ENCODE measurements around the gene SLC24A3. TPM values are rescaled to one million over a fixed set of nuclear protein-coding genes. Genes with fewer than 3 reads are reported as not detected.

SLC24A3 gene
- polyA plus RNA-seq, 1 donor: 22.8 TPM

DNA sequence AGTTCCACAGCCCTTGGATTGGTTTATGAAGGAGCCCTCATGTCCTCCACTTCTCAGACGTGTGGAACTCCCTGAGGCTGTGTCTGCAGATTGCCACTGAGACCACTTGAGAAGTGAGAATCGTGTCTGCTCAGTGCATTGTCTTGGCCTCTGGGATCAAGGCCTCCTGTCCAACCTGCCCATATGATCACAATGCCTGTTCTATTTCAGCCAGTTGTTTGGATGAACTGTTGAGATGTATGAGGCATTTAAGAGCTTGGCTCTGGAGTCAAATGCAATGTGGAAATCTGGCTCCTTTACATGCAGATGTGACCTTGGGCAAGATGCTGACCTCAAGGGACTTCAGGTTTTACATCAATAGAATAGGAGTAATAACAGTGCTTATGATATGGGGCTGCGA, 125.9 kb downstream of the SLC24A3 start:
- no peak for DNase-seq (ENCODE audit: low read depth)

DNA sequence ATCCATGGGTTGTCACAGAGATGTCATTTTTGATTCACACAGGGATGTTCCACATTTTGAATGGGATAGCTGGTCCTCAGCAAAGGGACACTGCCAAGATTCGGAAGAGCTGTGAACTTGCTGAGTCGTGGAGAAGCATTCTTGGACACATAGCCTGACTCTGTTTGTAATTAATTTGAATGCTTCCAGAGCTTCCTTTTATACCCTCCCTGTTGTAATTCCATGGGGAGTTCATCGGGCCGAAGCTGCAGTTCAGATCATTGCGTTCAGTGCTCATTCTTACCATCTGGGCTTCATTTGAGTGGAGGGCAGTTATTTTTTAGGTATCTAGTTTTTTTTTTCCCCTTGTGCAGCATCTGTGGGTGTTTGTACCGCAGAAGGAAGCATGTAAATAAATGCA, 126.5 kb downstream of the SLC24A3 start:
- DNase-seq (ENCODE audit: low read depth): no peak

DNA sequence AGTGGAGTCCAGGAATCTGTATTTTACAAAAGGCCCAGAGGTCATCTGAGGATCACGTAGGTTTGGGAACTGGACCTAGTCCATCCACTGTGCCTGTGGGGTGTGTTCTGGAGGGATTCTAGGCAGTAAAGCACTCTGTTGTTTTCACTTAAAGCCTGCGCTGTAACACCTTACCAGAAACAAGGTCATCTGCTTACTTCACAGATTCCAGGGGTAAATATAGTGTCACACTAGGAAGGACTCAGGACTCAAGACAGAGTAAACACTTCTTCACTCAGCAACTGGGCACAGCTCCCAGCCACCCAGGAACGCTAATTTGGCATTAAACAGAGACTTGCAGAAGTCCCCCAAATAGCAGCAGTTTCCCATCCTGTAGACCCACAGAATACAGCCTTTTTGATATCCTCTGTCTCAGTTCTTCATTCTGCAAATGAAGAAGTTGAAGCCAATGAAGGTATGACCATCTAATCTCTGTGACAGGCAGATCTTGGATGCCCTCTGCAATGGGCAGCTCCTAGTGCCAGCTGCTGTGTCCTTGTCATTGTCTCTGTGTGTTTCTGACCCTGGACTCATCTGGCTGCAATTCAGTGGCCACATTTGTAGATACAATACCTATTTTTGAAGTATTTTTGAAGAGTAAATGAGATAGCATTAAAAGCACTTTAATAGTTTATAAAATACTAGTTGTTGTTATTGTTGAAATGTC, 129.1 kb downstream of the SLC24A3 start:
- DNase-seq (ENCODE audit: low read depth): no peak

DNA sequence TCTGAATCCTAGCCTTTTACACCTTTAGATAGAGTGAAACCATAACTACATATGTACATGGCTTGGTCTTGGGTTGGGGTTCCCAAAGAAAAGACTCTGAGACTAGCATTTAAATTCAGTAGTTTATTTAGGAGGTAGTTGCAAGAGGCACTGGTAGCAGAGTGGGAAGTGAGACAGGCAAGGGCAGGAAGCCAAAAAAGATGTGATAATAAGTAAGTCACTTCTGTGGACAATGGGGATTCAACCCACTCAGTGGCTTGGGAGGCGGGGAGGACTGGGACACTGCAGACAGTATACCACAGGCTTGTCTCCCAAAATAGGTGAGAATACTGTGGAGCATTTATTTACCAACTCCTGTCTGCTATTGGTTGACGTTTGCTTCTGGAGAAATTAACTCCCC, 131.9 kb downstream of the SLC24A3 start:
- no peak for DNase-seq (ENCODE audit: low read depth)

DNA sequence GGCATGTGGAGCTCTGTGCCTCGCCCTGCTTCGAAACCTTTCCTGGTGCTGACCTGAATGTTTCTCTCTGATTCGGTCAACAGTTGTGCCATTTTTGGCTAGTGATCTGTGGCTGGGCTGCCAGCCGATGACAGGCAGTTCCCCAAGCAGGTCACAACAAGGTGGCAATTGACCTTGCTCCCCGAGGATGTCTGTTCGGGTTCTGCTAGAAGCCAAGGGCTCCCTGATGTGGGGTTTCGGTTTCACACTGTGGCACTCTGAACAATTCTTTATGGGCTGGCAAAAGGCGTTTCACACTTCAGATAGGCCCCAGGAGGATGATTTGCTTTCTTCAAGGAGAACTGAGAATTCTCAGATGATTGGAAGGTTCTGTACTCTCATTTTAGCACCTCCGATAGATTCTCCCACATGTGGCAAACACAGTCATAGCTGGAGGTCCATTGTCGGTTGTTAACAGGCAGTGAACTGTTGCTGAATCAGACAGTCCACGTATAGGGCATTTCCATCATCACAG, 135.6 kb downstream of the SLC24A3 start:
- no peak for DNase-seq (ENCODE audit: low read depth)

DNA sequence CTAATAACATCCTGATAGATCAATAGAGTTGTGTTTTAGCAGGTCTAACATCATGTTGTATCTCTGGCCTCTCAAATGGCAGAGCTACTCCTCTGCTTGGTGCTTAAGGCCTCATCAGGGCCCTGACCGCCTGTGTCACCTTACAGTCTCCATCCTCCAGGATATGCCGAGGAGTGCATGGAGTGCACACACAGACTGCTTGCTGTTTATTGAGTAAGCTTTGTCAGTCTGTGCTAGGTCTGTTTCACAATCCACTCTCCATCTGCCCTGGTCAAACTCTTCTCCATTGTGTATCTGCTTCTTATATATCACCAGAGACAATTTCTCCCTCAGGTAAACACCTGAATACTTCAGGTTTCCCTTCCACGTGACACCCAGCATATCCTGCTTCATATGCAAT, 136.1 kb downstream of the SLC24A3 start:
- no peak for DNase-seq (ENCODE audit: low read depth)

DNA sequence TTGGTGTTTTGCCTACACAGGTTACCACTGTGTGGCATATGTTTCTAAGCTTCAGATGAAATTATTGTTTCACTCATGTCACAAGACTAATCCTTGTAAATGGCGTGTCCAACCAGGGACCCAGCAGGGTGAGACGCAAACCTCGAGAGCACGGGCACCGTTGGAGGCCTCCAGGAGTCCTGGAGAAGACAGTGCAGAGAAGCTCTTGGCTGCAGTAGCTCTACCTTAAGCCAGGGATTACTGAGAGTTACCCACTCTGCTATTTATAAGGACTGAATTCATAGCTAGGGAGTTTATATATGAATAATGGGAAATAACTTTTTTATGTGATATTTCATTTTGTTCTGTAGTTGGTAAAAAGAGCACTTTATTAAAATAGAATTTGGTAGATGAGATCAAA, 137.4 kb downstream of the SLC24A3 start:
- no peak for DNase-seq (ENCODE audit: low read depth)

DNA sequence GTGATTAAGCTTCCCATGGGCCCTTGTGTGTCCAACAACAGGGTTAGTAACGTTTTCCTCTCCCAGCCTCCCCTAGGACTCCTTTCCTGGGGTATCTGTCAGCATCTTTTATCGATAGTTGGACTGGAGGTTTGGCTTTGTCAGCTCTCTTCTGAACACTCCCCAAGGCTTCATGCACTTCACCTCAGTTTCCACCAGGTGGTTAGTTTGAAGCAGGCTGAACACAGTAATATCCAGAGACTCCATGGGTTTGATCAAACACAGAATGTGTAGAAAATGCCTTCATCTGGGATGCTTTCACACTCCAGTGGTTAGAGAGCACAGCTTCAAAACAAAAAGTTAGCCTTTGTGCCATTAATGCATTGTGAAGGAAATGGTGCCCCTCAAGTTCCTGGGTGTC, 139.1 kb downstream of the SLC24A3 start:
- no peak for DNase-seq (ENCODE audit: low read depth)

DNA sequence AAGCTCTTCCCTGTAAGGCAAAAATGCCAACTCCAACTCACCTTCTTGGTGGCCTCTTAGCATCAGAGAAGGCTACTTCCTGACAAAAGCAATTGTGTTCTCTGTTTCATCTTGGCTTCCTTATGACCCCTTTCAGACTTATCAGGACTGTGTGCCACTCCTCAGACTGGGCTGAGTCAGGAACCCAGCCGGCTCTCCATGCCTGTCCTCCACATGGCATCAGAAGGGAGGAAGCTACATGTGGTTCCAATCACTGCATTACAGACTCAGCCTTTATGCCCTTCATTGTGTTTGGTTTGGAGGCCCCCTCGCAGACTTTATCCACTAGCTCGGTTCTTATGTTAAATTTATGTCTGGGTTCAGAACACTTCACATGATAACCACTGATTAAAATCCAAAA, 142.5 kb downstream of the SLC24A3 start:
- no peak for DNase-seq (ENCODE audit: low read depth)

DNA sequence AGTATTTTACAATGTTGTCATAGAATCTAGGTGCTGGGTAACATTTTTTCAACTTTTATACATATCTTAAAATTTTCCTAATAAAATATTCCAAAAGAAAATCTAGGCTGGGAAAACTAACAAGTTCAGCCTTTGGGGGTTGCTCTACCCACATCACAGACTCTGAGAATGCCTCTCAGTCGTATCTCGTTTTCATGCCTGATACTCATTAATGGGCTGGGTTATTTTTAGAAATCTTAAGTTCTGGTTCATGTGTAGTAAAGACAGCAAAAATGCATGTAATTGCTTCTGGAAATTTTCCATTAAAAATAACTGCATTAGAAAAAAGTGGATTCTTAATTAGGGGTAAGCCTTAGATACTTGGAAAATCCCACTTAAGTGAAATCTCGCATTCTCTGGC, 149.3 kb downstream of the SLC24A3 start:
- DNase-seq (ENCODE audit: low read depth): no peak

DNA sequence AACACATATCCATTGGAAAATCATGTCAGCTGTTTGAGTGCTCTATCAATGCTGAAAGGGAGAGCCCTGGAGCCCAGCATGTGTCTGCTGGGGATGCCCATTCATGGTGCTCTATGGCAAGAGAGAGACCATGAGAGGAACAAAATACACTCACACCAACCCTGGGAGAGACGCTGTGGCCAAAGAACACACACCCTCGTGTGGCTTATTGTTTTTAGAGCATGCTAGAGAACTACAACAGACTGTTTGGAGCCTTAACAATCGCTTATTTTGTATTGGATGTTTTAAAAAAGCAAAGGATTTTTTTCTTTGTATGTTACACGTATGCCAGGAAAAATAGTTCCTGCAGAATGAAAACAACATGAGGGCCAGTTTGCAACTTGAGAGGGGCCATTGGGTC, 151.0 kb downstream of the SLC24A3 start:
- no peak for DNase-seq (ENCODE audit: low read depth)

DNA sequence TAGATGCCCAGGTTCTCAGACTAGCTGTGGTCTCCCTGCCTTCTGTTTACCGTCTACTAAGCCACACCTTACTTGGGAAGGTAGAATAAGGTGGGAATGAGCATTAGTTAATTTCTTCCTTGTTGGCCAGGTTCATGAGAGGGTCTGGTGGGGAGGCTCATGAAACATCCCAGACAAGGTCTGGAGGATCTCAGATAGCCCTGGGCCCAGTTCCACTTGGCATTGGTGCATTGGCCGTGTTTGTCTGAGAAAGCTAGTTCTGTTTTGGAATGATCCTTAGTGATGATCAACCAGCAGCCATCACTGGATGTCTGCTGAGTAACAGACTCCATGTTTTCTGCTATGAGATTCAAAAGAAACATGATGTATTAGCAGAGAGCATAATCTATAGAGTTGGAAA, 155.1 kb downstream of the SLC24A3 start:
- DNase-seq (ENCODE audit: low read depth): no peak

DNA sequence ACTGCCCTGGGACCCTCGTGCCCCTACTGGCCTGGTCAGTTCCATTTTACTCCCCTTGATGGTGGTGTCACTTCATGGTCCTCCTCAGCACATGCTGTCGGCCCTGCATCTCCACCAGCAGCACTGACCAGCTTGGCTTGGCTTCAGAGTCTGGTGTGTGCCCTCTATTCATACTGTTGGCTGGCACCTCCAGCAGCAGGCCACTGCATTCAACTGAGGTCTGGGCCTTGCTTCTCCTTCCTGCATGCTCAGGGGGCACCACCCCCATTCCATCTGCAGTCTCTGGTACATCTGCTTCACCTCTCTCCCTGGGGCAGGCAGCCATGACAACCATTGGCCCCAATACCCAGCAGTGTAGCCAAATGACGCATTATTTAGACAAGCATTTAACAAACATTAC, 155.9 kb downstream of the SLC24A3 start:
- DNase-seq (ENCODE audit: low read depth): no peak

DNA sequence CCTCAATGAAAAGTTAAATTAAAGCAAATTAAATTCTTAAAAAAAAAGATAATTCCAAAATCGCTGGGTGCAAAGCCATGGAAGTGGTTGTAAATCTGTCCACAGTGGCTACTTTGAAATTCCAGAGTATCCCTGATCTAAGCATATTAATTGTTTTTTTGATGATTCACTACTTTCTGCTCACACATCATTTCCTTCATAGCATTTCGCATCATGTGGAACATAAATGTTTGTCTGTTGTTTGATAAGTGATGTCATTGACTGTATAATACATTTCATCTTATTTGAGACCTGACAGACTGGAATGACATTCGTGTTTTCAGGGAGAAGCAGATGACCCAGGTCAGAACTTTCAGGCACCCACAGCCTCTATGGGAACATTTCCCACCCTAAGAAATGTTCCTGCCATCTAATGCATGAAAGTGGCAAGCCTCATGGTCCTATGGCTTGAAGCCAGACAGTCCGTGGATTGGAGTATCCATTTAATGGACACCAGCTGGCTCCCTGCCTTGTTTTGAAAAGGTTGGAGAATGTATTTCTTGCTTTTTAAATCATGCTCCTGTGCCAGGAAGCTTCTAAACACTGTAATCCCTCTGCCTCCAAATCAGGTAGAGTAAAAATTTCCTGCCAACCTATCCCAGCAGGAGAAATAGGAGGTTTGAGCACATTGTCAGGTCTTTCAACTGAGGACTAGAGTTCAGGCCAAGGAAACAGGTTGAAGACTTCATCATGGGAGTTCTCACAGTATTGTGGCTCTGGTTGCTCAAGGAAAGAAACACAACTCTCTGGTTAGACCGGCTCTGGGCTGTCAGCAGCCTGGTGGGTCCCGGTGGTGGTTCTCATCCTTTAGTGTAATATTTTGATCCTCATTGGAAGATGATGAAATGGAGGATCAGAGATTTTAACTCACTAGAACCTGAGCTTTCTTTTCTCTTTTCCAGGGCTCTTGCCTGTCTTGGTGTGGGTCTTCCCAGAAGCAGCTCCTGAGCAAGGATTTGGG, 157.9 kb downstream of the SLC24A3 start:
- no peak for DNase-seq (ENCODE audit: low read depth)

DNA sequence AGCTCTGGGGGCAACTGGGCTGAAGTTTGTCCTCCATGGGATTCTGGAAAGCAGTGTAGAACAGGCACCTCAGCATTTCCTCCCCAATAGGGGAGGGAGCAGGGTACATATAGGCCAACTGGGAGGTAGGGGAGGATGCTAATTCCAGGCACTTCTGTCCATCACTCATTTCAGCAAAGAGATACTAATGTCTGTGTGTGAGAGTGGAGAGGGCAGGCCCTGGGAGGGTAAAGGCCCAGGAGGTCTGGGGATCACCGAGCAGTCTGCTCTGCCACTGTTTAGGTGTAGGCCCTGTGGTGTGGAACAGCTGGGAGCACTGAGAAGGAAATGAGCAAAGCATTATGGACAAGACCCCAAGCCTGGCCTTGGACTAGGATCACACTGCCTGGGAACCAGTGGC, 158.7 kb downstream of the SLC24A3 start:
- no peak for DNase-seq (ENCODE audit: low read depth)

DNA sequence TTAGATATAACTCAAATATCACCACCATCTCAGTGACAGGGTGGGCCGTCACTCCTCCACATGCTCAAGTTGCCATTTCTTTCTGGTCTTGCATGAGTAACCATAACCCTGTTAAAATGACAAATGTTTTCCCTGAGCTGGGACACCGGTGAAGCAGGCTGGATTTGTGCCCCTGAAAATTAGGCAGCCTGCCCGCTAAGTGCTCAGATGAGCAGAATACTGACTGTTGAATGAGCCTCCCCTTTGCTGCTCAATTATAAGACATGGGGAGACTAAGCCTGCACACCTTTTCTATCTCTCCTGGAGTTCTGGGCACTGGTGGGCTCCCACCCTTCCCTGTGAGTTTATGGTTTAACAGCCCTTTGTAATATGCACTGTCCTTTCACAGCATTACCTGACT, 161.8 kb downstream of the SLC24A3 start:
- DNase-seq (ENCODE audit: low read depth): no peak

DNA sequence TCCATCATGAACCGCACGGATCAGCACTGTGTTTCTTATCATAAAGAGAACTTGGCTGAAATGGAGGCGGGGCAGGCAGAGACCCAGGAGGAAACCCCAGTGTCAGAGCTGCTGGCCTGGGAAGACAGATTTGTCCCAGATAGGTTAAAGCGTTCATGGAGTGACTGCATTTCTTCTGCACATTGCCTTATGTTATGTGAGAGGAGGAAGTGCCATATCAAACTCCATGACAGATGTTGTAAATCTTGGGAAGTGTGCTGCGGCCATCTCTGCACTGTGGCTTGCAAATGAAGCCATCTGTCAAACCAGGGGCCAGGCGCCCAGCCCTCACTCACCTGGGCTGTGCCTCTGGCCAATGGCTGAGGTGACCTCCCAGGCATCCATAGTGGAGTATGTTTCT, 163.0 kb downstream of the SLC24A3 start:
- no peak for DNase-seq (ENCODE audit: low read depth)

DNA sequence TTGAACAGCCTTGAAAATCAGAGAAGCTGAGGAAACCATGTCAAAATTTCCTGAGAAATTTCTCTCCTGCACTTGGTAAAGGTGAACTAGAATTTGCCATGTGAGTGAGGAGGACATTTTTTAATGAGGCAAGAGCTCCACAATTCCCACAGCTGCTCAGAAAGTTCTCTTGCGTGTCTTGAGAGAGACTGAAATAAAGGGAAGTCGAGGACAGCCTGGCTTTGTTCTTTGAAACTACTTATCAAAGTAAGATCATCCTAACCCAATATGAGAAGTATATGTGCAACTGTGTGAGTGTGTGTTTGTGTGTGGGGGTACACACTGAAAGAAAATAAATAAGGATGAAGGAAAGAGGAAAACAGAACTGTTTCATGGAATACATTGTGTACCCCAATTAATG, 163.4 kb downstream of the SLC24A3 start:
- no peak for DNase-seq (ENCODE audit: low read depth)

DNA sequence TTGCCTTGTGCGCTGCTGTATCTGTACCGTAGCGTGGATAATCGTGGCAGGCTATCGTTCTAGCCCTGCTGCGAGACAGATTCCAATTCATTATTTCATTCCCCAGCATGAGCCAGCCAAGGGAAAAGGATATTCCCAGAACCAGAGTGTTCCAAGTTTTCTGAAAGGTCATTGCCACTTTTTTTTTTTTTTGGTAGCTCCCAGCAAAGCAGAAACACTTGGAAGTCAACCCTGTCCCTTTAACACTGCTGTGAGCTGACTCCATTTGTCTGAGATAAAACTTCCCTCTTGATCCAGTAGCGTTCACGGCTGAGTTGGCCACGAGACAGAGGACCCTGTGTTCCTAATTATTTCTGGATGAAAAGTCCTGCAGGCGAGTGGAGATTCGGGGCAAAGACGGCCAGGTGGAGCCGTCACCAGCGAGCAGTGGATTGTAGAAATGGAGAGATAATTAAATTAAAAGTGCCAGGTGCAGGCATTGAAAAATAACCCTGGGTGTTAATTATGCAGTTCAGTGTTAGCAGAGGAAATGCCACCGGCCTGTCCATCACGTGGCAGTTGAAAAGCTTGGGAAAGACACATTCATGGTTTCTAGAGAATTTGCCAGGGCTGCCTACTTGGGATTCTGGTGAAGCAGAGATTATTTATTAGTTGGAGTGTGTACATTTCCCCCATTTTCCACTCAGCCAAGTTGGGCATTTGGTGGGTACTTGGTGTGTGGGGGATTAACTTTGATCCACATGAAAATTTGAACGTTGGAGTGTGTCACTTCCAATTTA, 164.2 kb downstream of the SLC24A3 start:
- no peak for DNase-seq (ENCODE audit: low read depth)

DNA sequence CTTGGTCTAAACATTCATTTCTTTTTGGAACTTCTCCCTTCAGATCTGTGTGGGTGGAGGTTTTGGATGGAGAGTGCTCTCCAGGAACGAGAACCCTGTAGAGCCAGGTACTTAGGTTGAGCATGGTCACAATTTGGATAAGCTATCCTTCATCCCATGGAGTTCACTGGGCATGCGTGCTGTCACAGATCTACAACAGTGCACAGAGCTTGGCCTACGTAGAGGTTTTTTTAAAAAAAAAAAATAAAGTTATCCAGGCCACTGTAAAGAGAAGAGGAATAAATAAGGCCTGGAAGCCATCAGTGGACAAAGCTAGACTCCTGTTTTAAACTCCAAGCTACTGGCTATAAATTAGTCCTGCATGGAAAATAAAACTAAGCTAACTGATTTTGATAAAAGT, 165.6 kb downstream of the SLC24A3 start:
- no peak for DNase-seq (ENCODE audit: low read depth)

DNA sequence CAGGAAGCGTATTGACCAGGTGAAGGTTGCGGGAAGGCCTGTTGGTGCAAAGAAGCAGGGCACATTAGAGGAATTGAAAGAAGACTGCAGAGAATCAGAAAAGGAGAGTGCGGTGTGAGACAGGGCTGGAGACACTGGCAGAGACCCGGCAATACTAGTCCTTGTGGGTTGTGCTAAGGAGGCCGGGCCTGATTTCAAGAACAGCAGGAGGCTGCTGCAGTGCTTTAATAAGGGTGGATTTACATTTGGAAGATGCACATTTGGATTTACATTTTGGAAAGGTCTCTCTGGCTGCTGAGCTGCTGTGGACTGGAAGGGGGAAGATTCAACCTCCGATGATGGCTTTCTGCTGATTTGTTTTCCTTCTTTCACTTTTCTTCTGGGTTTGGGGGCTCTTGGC, 167.8 kb downstream of the SLC24A3 start:
- DNase-seq (ENCODE audit: low read depth): no peak

DNA sequence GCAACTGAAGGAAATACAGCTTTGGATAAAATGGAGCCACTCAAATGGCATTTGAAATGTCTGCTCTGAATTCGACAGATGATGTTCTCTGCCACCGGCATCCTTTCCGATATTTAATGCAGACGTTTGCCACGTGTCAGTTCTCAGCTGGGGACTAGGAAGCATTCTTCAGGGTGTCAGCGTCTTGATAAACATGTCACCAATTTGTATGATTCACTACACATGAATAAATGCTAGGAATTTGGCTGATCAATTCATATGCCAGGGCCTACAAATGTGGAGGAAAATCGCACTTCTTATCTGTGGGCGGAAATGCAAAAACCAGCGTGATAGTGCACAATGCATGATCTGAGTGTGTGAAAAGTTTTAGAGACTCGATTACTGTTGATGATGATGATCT, 169.5 kb downstream of the SLC24A3 start:
- DNase-seq (ENCODE audit: low read depth): no peak
